GM23338 (cell line): ENCODE measurements around the gene MBNL1.
"Not testable (repeated sequence)": the region's sequence is repeated elsewhere in the genome, so short reads cannot be mapped to it uniquely, and the experiment has no call there.

Experiments used
- CREB1 ChIP-seq: fragments of 250-450 bp; sonication (Bioruptor Pico); IDR thresholded peaks from 2 replicates; pipeline ENCODE4 v1.5.0; 2020; ENCODE audit warnings: low read depth, mild to moderate bottlenecking, moderate library complexity
- EZH2 ChIP-seq: fragments of 200-600 bp; sonication (generic); IDR thresholded peaks from one replicate; pipeline ENCODE4 v1.8.0; 2017; ENCODE audit warnings: antibody characterized with exemption, mild to moderate bottlenecking, low read depth; ENCODE audit not compliant: unreplicated experiment
- EZH2phosphoT487 ChIP-seq: fragments of 200-600 bp; sonication (generic); IDR thresholded peaks from one replicate; pipeline ENCODE4 v1.8.1; 2018; ENCODE audit warnings: antibody characterized with exemption; ENCODE audit not compliant: unreplicated experiment
- JUNB ChIP-seq: IDR thresholded peaks from one replicate; pipeline ENCODE4 v1.6.1; 2016; ENCODE audit warnings: antibody characterized with exemption; ENCODE audit not compliant: unreplicated experiment
- POLR2AphosphoS5 ChIP-seq: IDR thresholded peaks from 2 replicates; pipeline ENCODE4 v1.6.1; 2016; ENCODE audit warnings: antibody characterized with exemption, low read depth
- ZNF114 ChIP-seq: fragments of 250-450 bp; sonication (Bioruptor Pico); IDR thresholded peaks from 2 replicates; pipeline ENCODE4 v1.5.0; 2020; ENCODE audit warnings: mild to moderate bottlenecking, moderate library complexity
- TF ChIP-seq, protein P1 (sequence below), 2 experiments: fragments of 200-600 bp in 1 of 2; sonication (generic) in 1 of 2; conservative IDR thresholded peaks; 2 replicates each; pipeline versions ENCODE4 v1.5.1 to v1.6.1; 2016 to 2017; ENCODE audit warnings: antibody characterized with exemption in 2 of 2, low read depth in 2 of 2, mild to moderate bottlenecking in 2 of 2, moderate library complexity in 1 of 2

DNA sequence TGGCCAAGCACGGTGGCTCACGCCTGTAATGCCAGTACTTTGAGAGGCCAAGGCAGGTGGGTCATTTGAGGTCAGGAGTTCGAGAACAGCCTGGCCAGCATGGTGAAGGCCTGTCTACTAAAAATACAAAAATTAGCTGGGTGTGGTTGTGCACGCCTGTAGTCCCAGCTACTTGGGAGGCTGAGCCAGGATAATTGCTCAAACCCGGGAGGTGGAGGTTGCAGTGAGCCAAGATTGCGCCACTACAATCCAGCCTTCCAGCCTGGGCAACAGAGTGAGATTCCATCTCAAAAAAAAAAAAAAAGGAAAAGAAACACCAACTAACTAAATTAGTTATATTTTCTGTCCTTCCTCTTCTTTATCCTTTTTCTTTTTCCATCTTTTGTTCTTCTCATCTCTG, 68.6 kb downstream of the MBNL1 start:
- TF ChIP-seq, protein P1, sequence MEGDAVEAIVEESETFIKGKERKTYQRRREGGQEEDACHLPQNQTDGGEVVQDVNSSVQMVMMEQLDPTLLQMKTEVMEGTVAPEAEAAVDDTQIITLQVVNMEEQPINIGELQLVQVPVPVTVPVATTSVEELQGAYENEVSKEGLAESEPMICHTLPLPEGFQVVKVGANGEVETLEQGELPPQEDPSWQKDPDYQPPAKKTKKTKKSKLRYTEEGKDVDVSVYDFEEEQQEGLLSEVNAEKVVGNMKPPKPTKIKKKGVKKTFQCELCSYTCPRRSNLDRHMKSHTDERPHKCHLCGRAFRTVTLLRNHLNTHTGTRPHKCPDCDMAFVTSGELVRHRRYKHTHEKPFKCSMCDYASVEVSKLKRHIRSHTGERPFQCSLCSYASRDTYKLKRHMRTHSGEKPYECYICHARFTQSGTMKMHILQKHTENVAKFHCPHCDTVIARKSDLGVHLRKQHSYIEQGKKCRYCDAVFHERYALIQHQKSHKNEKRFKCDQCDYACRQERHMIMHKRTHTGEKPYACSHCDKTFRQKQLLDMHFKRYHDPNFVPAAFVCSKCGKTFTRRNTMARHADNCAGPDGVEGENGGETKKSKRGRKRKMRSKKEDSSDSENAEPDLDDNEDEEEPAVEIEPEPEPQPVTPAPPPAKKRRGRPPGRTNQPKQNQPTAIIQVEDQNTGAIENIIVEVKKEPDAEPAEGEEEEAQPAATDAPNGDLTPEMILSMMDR (conservative IDR thresholded peaks at IDR 0.05; ENCODE audit: low read depth in 2 of 2): not testable (repeated sequence)
- not testable (repeated sequence) for TF ChIP-seq EZH2; EZH2phosphoT487; POLR2AphosphoS5; ZNF114 (CRISPR knock-in tag); CREB1 (CRISPR knock-in tag); JUNB
